ENCODE measurements around the gene DACT2.

The DACT2 gene

DNA sequence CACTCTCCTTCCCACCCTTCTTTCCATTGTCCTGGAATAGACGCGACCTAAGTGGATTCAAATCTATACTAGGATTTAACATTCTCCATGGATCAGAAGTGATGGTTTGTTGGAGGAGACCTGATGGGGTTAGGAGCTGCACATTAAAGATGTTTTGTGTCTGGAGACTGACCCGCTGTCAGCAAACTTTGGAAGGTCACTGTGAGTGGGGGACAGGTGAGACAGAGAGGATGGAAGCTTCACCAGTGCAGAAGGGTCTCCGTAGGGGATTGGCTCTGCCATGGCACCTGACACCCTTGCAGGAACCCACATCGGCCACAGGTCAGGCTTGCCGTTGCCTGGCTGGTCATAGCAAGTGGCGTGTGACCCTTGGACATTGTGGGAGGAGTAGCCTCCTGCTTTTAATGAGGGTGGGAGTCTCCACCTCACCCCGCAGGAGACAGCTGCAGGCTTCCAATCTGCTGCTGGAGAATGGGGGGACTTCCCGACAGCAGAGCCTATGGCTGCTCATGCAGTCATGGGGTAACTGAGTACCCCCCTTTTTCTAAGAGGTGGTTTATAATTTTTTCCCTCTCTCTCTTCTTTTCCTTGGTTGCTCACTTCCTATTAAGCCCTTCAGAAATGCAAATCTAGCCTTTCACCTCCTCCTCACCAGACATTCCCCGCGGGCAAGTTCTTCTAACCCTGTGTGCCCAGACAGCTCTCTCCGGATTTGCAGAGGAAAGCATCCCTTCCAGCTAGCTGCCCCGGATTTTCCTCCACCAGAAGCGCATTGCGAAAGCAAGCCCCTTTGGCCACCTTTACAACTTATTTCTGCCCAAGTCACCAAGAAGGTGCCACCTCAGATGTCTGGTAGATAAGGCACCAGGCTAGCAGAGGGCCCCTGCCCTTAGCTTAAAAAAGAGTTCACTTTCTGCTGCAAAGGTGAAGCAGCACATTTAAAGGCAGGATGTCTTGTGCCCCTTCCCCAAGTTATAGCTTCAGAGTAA is 53.5 kb downstream of the DACT2 start:
- no peak for TF ChIP-seq CTCF (IDR thresholded peaks at IDR 0.05; ENCODE audit: low read depth, low read length)
- no peak for DNase-seq (ENCODE audit: extremely low read depth, low read depth)

- DNase-seq (ENCODE audit: extremely low read depth, low read depth) = no peak
- TF ChIP-seq CTCF (IDR thresholded peaks at IDR 0.05; ENCODE audit: low read depth, low read length) = no peak
These were observed 54.2 kb downstream of the DACT2 start for GRCh38 chr6:168265394-168265793.

DNA sequence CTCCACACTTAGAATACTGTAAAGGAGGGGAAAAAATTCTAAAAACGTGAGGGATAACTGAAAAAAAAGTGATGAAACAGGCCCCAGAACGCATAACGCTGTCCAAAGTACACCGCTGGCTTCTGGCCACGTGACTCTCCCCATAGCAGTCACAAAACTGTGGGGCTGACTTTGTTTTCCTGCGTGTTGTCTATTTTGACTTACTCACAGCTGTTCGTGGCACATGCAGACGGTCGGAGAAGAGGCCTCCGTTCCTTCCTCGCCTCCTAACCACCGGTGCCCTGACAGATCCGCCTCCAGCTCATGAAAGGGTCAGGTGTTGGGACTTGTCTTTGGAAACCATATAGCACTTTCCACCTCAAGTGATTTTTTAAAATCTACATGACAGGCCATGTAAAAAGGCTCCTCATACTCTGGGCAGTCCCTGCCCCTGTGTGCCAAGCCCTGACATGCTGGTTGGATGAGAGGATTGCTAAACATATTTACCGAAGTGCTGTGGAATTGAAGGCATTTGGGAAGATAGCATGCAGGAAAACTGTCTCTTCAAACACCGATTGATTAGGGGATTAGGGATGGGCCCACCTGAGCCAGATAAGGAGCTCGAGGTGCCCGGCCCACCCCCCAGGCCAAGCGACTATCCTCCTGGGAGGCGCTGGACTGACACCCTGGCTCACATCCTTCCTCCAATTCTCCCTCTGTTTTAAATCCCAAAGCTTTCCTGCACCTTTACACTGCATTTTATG is 54.8 kb downstream of the DACT2 start:
- DNase-seq (ENCODE audit: extremely low read depth, low read depth) = no peak
- no peak for TF ChIP-seq CTCF (IDR thresholded peaks at IDR 0.05; ENCODE audit: low read depth, low read length)

DNA sequence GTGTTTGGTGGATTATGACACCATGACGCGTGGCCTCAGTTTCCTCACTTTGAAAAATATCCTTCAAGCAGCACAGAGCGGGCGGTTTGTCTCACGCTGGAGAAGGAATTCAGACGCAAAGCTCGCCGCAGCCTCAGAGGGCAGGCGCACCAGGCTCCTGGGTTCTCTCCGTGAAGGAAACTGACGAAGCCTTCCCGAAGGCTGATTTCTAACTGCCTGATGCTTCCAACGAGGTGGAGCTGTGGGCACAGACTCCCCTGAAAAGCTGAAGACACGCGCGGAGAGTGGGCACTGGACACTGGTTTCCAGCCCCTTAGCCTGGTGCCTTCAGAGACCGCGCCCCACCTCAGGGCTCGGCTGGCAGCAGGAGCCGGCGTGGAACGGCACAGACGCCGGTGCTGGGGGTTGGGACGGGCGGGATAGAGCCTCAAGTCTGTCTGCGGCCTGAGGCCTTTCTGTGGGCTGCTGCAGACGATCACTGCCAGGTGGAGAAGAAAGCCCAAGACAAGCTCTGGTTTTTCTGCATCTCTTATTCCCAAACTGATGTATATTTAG is 56.1 kb downstream of the DACT2 start:
- TF ChIP-seq CTCF (IDR thresholded peaks at IDR 0.05; ENCODE audit: low read depth, low read length) = no peak
- no peak for DNase-seq (ENCODE audit: extremely low read depth, low read depth)

- no peak for DNase-seq (ENCODE audit: extremely low read depth, low read depth)
These were observed 58.3 kb downstream of the DACT2 start for GRCh38 chr6:168261234-168261633.

DNA sequence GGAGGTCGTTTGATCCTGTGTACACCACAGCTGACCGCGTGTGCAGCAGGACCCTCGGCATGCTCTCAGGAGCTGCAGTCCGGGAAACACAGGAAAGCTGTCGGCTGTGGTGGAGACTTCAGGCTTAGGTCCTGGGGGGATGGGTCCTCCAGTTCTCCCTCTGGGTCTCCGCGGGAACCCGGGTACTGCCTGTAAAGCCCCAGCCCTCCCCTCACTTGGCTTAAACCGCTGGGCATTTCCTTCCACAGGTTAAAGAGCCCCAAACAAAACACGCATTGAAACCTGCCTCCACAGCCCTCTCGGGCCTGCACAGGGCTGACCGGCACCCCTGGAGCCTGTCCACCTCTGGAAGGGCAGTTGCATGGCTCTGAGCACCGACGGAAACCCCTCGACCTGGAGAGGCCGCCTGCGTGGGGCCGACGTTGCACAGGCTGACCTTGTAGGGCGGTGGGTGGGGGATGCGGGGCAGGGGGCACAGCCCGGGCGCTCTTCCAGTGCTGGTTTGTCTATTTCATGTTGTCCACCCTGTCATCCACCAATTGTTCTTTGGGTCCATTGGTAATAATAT is 59.1 kb downstream of the DACT2 start:
- TF ChIP-seq CTCF (IDR thresholded peaks at IDR 0.05; ENCODE audit: low read depth, low read length) = no peak
- DNase-seq (ENCODE audit: extremely low read depth, low read depth) = no peak

More at GRCh38 chr6:168261234-168261633, 58.3 kb downstream of the DACT2 start:
- no peak for TF ChIP-seq CTCF (IDR thresholded peaks at IDR 0.05; ENCODE audit: low read depth, low read length)

Measured in AG09319 (cell line).